Endometrial microvascular endothelial cells (primary cell): ENCODE data around the gene ADORA2A. TPM values are rescaled to one million over a fixed set of nuclear protein-coding genes. Genes with fewer than 3 reads are reported as not detected.

Experiments used
- in situ Hi-C: cut with HindIII; loops from 2 replicates; pipeline ENCODE4 v1.10.0; 2017; ENCODE audit warnings: low sequenced_read_pairs, low pct_unique_long_range_greater_than_20kb; ENCODE audit errors: inconsistent ontology term
- total RNA-seq: library from RNA; depleted of rRNA; stranded (reverse); fragments of >200 nt; gene quantifications from one replicate; pipeline ENCODE4 v1.2.3, GENCODE V29; 2015; ENCODE audit errors: inconsistent ontology term

ADORA2A gene
- total RNA-seq, 1 donor from 2014 or later: 2.1 TPM

DNA sequence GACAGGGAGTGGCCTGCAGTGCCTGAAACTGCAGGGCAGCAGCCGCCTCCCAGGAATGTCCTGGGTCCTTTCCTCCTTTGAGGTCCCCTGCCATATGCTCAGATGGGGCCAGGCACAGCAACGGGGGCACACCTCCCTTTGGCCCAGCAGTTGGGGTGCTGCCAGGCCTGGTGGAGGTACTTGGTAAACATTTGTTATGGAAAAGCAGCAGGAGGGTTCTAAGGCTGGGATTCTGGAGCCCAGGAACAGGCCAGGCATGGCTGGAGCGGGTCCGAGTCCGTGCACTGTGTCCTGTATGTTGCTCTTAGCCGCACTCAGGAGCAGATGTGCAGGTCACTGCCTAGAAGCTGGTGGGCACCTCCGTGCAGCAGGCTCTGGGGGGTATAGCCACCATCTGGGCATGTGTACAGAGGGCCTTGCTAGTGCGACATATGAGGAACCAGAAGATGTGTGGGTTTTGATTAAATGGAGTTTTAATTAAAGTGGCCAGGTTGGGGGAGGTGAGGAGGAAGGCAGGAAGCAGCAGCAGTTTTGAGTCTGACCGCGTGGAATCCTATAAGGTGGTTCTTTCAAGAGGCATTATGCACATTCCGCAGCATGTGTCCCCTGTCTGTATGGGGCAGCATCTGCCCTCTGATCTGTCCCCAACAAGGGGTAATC, 1.5 kb downstream of the ADORA2A start:
- in situ Hi-C loops: no loop called here

DNA sequence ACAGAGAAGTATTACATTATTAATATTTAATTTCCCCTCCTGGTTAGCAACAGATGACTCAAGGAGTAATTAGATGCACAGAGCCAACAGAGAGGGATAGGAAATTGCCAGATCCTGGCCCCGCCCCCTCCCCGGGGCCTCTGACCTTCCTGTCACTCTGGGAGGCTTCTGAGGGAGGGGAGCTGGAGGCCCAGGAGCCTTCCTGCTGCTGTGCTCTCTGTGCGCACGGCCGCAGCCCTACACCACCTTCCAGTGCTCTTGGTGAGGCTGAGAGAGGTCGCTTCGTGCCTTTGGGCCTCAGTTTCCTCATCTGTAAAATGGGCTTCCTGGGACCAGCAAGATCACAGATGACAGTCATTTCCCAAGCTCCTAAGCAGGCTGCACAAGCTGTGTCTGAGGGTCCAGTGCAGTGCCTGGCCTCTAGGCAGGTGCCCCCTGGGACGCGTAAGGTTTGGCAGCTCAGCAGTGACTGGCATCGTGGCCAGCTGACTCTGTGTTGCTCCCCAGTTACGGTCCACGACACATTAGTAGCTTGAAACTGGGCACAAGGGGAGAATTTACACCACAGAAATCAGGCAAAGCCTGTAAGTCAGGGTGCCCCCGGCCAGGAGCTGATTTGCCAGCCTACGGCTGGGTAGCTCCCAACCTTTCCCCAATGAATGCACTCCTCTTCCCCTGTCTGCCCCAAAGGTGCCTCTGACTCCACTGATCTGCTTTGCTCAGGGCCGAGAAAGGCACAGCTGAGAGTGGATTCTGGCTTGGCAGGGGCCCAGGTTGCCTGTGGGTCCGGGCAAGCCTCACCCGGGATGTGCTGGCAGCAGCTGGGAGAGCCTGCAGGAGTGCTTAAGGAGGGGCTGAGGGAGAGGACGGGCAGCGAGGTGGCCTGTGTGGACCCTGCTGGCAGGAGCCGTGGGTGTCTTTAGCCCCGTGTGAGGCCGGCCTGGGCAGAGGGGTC, 2.3 kb downstream of the ADORA2A start:
- in situ Hi-C loops: no loop called here

DNA sequence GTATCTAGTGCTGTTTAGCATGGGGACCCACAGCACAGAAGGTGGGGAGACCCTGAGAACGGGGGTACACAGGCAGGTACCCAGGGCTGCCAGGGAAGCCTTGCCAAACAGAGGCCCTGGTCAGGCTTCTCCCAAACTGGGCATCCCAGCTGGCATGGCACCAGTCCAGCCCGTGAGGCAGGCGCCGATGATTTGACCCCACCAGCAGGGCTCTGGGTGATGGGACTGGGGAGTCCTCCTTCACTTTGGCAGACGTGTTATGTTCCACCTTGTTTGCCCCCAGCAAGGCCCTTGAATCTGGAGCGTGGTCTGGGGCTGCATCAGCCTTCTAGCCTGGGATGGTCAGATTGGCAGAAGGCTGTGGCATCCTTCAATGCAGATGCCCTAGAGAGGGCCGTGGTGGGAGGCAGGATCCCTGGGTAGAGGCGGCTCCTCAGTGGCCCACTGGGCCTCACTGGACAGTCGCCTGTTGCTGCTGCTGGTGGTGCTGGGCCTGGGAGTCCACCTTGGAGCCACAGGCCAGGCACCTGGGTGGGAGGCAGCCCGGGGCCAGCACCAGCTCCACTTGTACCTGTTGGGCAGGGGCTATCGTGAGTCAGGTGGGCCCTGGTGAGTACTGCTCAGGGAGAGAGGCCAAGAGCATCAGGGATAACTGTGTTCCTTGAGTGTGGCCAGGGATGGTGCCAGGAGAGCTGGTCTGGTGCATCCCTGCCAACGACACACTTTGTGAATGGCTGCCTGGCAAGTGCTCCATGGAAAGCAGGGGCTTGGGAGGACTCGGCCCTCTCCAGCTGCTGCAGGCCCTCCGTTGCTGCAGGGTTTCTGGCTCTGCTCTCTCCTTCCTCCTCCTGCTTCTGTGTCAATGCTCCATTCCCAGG, 3.3 kb downstream of the ADORA2A start:
- in situ Hi-C loops: no loop called here

DNA sequence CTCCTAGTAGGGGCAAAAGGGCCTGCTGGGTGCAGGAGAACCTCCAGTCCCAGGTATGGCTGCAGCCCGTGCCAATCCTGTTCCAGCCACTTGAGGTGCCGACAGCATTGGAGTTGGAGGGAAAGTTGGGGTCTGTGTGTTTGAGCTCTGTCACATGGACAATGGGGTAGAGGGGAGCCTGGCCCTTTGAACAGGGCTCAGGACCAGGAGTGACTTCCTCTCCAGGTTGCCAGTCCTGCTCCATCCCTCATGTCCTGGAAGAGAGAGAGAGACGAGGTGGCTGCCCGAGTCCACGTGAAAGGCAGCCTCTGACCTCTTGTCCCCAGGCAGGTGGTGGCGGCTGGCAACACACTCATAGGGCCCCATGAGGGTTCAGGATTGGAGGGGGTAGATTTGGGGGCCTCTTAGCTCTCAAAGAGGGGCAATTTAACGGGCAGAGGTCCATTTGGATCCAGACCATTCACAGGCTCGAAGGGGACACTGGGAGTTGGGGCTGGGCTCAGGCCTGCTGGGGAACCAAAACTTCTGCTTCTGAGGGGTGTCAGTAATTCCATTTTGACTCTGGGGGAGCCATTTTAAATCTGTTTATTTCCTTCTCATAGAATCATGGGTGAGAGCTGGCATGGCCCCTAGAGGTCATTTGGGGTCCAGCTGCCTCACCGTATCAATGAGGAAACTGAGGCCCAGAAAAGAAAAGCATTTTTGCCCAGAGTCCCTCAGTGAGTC, 4.1 kb downstream of the ADORA2A start:
- in situ Hi-C loops: no loop called here

DNA sequence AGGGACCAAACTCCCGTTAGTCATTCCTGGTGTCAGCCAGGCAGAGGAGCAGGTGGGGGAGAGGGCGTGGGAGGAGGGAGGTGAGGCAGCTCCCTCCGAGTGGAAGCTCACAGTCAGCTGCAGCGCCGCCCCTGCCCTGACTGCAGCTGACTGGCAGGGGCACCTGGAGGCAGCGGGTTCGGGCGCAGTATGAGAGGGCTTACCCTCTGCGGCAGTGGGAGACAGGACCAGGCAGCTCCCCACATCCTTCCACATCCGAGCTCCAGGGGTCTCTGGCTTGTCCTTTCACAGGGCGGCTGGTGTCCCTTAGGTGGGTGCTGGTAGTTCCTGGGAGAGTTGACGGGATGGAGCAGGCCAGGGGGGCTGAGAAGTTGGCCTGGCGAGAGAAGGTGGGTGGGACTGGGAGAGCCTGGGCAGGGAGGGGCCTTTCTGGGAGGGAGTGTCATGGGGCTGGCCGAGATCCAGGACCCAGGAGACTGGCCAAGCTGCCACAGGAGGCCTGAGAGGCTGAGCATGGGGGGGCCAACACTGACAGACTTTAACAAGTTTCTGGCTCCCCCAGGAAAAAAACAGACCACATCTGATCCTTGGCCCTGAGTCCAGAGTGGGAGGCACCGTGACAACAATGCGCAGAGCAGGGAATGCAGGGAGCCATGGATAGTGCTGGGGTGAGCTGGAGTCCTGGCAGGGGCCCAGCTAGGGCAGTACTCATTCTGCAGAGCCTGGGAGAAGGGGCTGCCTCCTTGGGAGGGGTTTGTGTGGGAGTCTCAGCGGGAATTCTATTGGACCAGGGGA, 4.9 kb downstream of the ADORA2A start:
- in situ Hi-C loops: no loop called here

DNA sequence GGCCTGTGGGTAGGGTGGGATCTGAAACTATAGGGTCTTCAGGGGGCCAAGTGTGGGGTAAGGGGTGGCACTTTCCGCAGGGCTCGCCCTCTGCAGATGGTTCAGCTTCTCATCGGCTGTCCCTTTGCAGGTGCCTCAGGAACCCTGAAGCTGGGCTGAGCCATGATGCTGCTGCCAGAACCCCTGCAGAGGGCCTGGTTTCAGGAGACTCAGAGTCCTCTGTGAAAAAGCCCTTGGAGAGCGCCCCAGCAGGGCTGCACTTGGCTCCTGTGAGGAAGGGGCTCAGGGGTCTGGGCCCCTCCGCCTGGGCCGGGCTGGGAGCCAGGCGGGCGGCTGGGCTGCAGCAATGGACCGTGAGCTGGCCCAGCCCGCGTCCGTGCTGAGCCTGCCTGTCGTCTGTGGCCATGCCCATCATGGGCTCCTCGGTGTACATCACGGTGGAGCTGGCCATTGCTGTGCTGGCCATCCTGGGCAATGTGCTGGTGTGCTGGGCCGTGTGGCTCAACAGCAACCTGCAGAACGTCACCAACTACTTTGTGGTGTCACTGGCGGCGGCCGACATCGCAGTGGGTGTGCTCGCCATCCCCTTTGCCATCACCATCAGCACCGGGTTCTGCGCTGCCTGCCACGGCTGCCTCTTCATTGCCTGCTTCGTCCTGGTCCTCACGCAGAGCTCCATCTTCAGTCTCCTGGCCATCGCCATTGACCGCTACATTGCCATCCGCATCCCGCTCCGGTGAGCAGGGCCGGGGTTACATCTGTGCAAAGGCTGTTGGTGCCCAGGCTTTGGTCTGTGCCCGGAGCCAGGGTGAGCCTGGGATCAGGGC, 5.8 kb downstream of the ADORA2A start:
- in situ Hi-C loops: no loop called here

DNA sequence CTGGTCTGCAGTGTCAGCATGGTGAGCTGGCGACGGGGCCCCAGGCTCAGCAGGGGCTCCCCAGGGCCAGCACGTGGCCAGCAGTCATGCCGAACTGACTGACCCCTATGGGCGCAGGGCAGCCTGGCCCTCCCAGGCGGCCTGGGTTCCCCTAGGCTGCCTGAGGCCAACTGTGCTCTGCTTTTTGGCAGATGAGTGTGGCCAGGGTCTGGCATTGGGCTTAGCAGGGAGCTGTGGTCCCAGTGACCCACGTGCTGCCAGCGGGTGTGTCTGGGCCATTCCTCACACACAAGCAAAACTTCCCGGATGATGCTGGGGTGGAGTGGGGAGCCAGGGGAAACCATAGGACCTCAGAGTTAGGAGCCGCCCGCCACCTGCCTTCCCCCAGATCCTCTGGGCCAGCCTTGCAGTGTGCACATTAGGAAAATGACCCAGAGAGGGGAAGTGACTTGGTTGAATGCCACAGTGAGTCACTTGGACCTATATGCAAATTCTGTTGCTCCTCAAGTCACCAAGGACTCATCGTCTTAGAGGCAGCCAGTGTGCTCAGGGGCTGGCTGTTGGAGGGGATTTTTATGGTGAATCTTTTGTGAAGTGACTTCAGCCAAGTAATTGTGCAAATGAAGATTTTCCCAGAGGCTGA, 6.5 kb downstream of the ADORA2A start:
- in situ Hi-C loops: no loop called here

DNA sequence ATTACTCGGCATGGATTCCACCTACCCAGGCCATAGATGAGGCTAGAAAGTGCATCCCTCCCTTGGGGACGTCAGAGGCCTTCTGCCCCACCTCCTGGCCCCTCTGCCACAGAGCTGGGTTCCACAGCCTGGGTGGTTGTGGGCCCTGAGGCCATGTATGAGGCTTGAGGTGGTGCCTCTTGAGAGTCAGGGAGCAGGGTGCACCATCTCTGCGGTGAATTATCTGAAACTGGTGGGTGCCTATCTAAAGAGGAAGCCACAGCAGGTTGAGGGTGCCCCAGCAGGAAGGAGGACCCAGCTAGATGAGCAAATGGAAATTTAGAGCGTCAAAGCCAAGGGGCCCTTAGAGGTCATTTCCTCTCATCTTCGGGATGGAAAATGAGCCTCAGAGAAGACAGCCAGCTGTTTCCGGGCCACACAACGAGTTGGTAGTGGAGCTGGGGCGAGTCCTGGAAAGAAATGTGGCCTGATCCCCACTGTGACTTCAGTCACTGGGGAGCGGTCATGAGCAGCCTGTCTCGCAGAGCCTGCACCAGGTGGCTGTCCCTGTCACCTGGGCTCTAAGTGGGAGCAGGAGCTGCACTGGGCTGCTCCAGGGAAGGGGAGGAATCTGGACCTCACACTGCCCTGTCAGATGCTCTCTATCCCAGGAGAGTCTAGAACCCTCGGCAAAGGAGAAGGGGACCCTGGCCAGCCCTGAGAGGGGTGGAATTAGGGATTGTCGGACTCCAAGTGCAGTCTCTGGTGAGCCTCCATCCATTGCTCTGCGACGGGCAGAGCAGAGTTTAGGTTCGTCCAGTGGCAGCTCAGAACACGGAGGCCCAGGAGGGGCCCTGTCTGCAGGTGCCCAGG, 7.3 kb downstream of the ADORA2A start:
- in situ Hi-C loops: no loop called here

DNA sequence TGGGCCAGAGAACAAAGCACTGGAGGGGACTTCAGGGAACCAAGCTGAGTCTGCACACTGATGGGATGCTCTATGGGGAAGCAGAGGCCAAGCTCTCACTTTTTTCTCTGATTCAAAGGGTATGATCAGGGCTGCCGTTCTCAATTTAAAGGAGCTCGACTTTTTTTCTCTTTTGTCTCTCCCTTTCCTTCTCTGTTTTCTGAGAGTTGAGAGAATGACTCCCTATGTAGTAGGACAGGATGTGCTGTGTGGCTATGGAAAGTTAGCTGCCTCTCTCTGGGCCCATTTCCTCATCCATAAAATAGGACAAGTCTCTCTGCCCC, 7.9 kb downstream of the ADORA2A start:
- in situ Hi-C loops: no loop called here

DNA sequence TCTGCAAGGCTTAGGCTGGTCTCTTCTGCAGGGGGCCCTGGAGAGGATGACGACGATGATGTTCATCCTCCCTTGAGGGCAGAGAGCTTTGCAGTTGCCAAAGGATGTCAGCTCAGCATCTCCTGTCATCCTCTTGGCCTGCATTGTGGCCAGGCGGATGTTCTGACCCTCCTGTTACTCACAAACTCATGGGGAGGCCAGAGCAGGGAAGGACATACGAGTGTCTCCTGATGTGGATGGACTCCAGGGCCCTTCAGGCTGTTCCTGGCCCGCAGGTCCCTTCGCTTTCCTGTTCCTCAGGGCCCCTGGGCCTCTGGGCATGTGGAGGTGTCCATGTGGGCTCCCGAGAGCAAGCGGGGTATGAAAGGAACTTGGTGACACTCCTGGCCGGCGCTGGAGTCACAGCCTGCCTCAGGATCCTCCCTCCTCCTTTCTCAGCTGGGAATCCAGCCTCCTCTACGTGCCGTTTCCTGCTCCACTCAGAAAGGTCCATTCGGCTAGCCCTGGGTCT, 8.5 kb downstream of the ADORA2A start:
- in situ Hi-C loops: no loop called here

DNA sequence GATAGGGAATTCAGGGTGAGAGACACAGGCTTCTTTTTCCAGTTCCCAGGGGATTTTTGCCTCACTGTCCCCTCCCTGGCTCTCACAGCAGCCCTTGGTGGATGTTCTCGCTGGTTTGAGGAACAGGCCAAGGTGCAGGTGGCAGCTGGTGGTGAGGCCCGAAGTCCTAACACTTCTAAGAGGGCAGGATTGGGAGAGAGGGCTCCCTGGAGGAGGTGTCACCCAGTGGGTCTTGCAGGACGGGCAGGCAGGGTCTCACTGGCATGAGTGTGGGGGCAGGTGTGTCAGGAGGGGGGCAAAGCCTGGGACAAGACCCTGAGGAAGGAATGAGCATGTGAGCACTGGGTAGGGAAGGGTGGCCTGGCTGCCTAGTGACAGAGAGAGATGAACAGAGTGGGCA, 9.2 kb downstream of the ADORA2A start:
- in situ Hi-C loops: no loop called here

DNA sequence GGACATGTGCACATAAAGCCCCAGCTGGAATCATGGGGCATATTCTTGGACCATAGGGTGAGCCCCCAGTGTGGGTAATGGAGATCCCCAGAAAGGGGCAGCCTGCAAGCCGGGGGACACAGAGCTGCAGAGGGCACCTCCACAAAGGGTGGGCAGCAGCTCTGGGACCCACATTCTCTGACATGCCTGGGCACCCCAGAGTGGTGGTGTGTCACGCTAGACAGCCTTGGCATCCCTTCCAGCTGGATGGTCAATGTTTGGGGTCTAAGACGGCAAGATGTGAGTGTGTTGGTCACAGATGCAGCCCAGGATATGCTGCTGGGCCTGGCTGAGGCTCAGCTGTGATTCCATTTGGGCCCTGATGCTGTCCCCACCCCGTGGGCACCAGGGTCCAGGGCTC, 9.7 kb downstream of the ADORA2A start:
- in situ Hi-C loops: no loop called here

DNA sequence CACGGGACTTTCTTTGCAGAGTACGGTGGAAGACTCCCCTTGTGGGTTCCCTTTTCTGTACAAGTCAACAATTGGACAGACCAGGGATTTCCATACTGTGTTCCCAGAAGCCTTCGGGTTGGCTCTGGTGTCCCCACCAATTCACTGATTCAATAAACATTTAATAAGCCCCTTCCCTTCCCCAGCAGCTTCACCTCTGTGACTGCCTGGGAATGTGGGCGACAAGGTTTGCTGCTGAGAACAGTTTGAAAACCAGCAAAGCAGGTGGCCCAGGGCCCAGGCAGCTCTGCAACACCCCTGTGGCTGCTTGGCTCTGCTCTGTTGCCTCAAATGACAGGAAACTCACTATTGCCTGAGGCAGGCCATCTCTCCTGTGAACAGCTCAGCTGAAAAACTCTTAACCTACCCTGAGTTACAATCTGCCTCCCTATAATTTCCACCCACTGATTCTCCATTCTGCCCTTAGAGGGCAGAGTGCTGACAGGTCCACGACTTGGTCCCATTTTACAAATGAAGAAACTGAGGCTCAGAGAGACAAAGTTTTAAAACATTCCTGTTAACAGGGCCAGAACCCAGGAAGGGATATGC, 10.4 kb downstream of the ADORA2A start:
- in situ Hi-C loops: no loop called here

DNA sequence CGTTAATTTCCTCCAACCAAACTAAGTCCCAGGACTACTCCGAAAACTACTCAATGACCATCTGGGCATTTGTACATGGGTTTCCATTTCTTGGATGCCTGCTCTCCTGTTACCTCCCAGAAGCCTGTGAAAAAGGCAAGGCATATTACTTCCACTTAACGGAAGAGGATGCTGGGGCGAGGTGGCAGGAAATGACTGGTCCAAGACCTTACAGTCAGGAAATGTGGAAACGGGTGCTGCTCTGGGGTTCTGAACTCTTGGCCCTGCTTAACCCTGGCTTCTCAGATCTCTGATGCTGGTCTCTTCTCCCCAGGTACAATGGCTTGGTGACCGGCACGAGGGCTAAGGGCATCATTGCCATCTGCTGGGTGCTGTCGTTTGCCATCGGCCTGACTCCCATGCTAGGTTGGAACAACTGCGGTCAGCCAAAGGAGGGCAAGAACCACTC, 12.9 kb downstream of the ADORA2A start:
- in situ Hi-C loops: no loop called here

DNA sequence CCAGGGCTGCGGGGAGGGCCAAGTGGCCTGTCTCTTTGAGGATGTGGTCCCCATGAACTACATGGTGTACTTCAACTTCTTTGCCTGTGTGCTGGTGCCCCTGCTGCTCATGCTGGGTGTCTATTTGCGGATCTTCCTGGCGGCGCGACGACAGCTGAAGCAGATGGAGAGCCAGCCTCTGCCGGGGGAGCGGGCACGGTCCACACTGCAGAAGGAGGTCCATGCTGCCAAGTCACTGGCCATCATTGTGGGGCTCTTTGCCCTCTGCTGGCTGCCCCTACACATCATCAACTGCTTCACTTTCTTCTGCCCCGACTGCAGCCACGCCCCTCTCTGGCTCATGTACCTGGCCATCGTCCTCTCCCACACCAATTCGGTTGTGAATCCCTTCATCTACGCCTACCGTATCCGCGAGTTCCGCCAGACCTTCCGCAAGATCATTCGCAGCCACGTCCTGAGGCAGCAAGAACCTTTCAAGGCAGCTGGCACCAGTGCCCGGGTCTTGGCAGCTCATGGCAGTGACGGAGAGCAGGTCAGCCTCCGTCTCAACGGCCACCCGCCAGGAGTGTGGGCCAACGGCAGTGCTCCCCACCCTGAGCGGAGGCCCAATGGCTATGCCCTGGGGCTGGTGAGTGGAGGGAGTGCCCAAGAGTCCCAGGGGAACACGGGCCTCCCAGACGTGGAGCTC, 13.5 kb downstream of the ADORA2A start:
- in situ Hi-C loops: no loop called here
